HCT116 (cell line): ENCODE data around the gene WDR35.

Experiments used
- CEBPB ChIP-seq: IDR thresholded peaks from 2 replicates; pipeline ENCODE4 v1.6.1; 2012; ENCODE audit warnings: low read depth
- ELF1 ChIP-seq: IDR thresholded peaks from 2 replicates; pipeline ENCODE4 v1.6.1; 2012; ENCODE audit warnings: low read depth, borderline replicate concordance
- EZH2 ChIP-seq: fragments of 200-600 bp; sonication (generic); IDR thresholded peaks from 2 replicates; pipeline ENCODE4 v1.6.1; 2017; ENCODE audit warnings: antibody characterized with exemption, mixed run types
- POLR2A ChIP-seq: IDR thresholded peaks from 2 replicates; pipeline ENCODE4 v1.7.0; 2011; ENCODE audit warnings: borderline replicate concordance; ENCODE audit not compliant: insufficient read depth, insufficient read length; ENCODE audit errors: extremely low read depth
- POLR2AphosphoS5 ChIP-seq: IDR thresholded peaks from 2 replicates; pipeline ENCODE4 v1.6.1; 2011; ENCODE audit warnings: mild to moderate bottlenecking, low read depth, low read length, moderate library complexity
- SP1 ChIP-seq: IDR thresholded peaks from 2 replicates; pipeline ENCODE4 v1.6.1; 2012; ENCODE audit warnings: low read depth
- TCF7L2 ChIP-seq: IDR thresholded peaks from 2 replicates; pipeline ENCODE4 v1.7.0; 2011; ENCODE audit warnings: borderline replicate concordance, inconsistent platforms; ENCODE audit not compliant: insufficient read depth, insufficient read length; ENCODE audit errors: extremely low read depth
- YY1 ChIP-seq: IDR thresholded peaks from 2 replicates; pipeline ENCODE4 v1.6.1; 2011; ENCODE audit warnings: low read length, low read depth, moderate library complexity, mild to moderate bottlenecking; ENCODE audit not compliant: insufficient replicate concordance; ENCODE audit errors: extremely low read depth
- TF ChIP-seq, protein P1 (sequence below), 3 experiments: fragments of 200-600 bp in 1 of 3; sonication (generic) in 1 of 3; IDR thresholded peaks in 2 of 3; conservative IDR thresholded peaks in 1 of 3; 2 replicates each; pipeline ENCODE4 v1.5.1; 2012 to 2017; ENCODE audit warnings: low read depth in 2 of 3, low read length in 2 of 3, antibody characterized with exemption in 1 of 3, borderline replicate concordance in 1 of 3, control low read depth in 1 of 3, mild to moderate bottlenecking in 1 of 3, mixed read lengths in 1 of 3, mixed run types in 1 of 3, moderate library complexity in 1 of 3; ENCODE audit not compliant: insufficient read depth in 1 of 3
- TF ChIP-seq, protein P2 (sequence below): IDR thresholded peaks from 2 replicates; pipeline ENCODE4 v1.6.1; 2012
- TF ChIP-seq, protein P3 (sequence below): IDR thresholded peaks from 2 replicates; pipeline ENCODE4 v1.6.1; 2012; ENCODE audit warnings: low read depth

DNA sequence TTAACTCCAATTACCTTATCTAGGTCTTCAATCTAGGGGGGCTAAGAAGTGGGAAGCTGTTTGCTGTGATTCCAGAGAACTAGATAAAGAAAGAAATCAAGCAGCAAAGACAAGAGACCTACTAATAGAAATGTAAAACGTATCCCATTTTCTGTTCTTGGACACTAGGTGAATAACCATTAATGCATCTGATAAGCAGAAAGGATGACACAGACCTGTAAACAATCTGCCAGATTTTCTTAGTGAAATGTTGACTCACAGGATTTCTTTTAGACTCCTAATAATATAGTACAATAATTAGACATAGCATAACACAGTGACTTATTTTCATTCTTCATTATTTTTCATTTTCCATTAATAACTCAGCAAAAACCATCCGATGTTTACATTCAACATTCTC, 1.3 kb downstream of the WDR35 start:
- TF ChIP-seq, protein P1, sequence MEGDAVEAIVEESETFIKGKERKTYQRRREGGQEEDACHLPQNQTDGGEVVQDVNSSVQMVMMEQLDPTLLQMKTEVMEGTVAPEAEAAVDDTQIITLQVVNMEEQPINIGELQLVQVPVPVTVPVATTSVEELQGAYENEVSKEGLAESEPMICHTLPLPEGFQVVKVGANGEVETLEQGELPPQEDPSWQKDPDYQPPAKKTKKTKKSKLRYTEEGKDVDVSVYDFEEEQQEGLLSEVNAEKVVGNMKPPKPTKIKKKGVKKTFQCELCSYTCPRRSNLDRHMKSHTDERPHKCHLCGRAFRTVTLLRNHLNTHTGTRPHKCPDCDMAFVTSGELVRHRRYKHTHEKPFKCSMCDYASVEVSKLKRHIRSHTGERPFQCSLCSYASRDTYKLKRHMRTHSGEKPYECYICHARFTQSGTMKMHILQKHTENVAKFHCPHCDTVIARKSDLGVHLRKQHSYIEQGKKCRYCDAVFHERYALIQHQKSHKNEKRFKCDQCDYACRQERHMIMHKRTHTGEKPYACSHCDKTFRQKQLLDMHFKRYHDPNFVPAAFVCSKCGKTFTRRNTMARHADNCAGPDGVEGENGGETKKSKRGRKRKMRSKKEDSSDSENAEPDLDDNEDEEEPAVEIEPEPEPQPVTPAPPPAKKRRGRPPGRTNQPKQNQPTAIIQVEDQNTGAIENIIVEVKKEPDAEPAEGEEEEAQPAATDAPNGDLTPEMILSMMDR (IDR thresholded peaks at IDR 0.05 in 2 of 3, conservative IDR thresholded peaks at IDR 0.05 in 1 of 3; ENCODE audit: borderline replicate concordance in 1 of 3, insufficient read depth in 1 of 3, low read depth in 2 of 3, low read length in 2 of 3), result no peak
- TF ChIP-seq CEBPB (no peak), SP1 (no peak), EZH2 (no peak), POLR2A (no peak), YY1 (no peak), POLR2AphosphoS5 (no peak), ELF1 (no peak), TCF7L2 (no peak)
- TF ChIP-seq, protein P2, sequence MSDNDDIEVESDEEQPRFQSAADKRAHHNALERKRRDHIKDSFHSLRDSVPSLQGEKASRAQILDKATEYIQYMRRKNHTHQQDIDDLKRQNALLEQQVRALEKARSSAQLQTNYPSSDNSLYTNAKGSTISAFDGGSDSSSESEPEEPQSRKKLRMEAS, result no peak
- TF ChIP-seq, protein P3, sequence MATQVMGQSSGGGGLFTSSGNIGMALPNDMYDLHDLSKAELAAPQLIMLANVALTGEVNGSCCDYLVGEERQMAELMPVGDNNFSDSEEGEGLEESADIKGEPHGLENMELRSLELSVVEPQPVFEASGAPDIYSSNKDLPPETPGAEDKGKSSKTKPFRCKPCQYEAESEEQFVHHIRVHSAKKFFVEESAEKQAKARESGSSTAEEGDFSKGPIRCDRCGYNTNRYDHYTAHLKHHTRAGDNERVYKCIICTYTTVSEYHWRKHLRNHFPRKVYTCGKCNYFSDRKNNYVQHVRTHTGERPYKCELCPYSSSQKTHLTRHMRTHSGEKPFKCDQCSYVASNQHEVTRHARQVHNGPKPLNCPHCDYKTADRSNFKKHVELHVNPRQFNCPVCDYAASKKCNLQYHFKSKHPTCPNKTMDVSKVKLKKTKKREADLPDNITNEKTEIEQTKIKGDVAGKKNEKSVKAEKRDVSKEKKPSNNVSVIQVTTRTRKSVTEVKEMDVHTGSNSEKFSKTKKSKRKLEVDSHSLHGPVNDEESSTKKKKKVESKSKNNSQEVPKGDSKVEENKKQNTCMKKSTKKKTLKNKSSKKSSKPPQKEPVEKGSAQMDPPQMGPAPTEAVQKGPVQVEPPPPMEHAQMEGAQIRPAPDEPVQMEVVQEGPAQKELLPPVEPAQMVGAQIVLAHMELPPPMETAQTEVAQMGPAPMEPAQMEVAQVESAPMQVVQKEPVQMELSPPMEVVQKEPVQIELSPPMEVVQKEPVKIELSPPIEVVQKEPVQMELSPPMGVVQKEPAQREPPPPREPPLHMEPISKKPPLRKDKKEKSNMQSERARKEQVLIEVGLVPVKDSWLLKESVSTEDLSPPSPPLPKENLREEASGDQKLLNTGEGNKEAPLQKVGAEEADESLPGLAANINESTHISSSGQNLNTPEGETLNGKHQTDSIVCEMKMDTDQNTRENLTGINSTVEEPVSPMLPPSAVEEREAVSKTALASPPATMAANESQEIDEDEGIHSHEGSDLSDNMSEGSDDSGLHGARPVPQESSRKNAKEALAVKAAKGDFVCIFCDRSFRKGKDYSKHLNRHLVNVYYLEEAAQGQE, result no peak
